SK-N-SH treated with all-trans-retinoic acid at 6 μM for 48 hours (cell line): ENCODE data around the gene COA7.

ENCODE experiments used
- ISL1 ChIP-seq: fragments of 250-450 bp; sonication (Bioruptor Pico); IDR thresholded peaks from 2 replicates; pipeline ENCODE4 v2.1.2; 2022; ENCODE audit warnings: mild to moderate bottlenecking, moderate library complexity
- RARB ChIP-seq: fragments of 250-450 bp; sonication (Bioruptor Pico); IDR thresholded peaks from 2 replicates; pipeline ENCODE4 v1.8.0; 2021; ENCODE audit warnings: mild to moderate bottlenecking, moderate library complexity
- TOX ChIP-seq: fragments of 250-450 bp; sonication (Bioruptor Pico); IDR thresholded peaks from 2 replicates; pipeline ENCODE4 v1.8.0; 2021; ENCODE audit warnings: mild to moderate bottlenecking, moderate library complexity, borderline replicate concordance
- ZFP3 ChIP-seq: fragments of 250-450 bp; sonication (Bioruptor Pico); IDR thresholded peaks from 2 replicates; pipeline ENCODE4 v1.5.0; 2020; ENCODE audit warnings: mild to moderate bottlenecking, moderate library complexity
- ZNF565 ChIP-seq: fragments of 450-650 bp; formaldehyde crosslinking; conservative IDR thresholded peaks from 2 replicates; pipeline ENCODE4 v1.5.0; 2020; ENCODE audit warnings: low read depth, mild to moderate bottlenecking, moderate library complexity
- ZNF70 ChIP-seq: fragments of 450-650 bp; formaldehyde crosslinking; IDR thresholded peaks from 2 replicates; pipeline ENCODE4 v1.5.0; 2020; ENCODE audit warnings: mild to moderate bottlenecking, moderate library complexity
- ZNF8 ChIP-seq: fragments of 450-650 bp; formaldehyde crosslinking; IDR thresholded peaks from 2 replicates; pipeline ENCODE4 v1.5.0; 2020; ENCODE audit warnings: mild to moderate bottlenecking, moderate library complexity
- TF ChIP-seq, protein P1 (sequence below): fragments of 250-450 bp; sonication (Bioruptor Pico); IDR thresholded peaks from 2 replicates; pipeline ENCODE4 v1.5.1; 2020; ENCODE audit warnings: low read depth, mild to moderate bottlenecking, moderate library complexity

DNA sequence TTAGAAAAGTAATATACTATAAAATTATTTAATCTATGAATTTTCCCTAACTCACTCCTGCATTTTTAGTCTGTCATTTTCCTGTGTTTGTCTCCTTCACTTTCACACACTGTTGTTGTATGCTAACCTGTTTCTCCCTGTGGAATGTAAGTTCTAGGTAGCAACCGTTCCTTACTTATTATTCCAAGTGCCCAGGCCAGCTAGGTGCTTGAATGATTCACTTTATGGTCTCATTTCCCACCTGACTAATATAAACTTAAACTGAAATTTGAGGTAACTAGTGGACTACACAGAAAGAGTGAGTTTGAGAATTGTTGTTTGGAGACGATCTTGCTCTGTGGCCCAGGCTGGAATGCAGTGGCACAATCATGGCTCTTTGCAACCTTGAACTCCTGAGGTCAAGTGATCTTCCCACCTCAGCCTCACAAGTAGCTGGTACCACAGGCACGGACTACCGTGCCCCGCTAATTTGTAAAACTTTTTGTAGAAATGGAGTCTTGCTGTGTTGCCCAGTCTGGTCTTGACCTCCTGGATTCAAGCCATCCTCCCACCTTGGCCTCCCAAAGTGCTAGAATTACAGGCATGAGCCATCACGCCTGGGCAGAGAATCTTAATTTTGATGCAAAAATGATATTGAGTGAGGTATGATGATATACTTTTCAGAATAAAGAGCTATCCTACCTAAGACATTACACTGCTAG, 30.0 kb upstream of the COA7 start:
- TF ChIP-seq RARB (no peak), ZFP3 (no peak), TOX (no peak), ISL1 (CRISPR knock-in tag) (no peak), ZNF8 (CRISPR knock-in tag) (no peak), ZNF70 (CRISPR knock-in tag) (no peak), ZNF565 (no peak)
- TF ChIP-seq, protein P1, sequence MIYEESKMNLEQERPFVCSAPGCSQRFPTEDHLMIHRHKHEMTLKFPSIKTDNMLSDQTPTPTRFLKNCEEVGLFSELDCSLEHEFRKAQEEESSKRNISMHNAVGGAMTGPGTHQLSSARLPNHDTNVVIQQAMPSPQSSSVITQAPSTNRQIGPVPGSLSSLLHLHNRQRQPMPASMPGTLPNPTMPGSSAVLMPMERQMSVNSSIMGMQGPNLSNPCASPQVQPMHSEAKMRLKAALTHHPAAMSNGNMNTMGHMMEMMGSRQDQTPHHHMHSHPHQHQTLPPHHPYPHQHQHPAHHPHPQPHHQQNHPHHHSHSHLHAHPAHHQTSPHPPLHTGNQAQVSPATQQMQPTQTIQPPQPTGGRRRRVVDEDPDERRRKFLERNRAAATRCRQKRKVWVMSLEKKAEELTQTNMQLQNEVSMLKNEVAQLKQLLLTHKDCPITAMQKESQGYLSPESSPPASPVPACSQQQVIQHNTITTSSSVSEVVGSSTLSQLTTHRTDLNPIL (CRISPR knock-in tag): no peak
